H1 (cell line): ENCODE data around the gene C11orf98. TPM values are rescaled to one million over a fixed set of nuclear protein-coding genes. Genes with fewer than 3 reads are reported as not detected.

Source experiments
- CTCF ChIA-PET: fragments of 300-600 bp; sonication (Branson Sonifier 250); formaldehyde crosslinking; loops from one replicate; lab custom pipeline; 2021; ENCODE audit not compliant: partially characterized antibody; lab: Charles Lee
- POLR2A ChIA-PET: fragments of 300-600 bp; sonication (Branson Sonifier 250); formaldehyde crosslinking; loops from one replicate; lab custom pipeline; 2021; ENCODE audit warnings: inconsistent platforms; ENCODE audit not compliant: partially characterized antibody; lab: Charles Lee
- DNase-seq, 2 experiments: peaks; one replicate each; pipeline versions ENCODE4 v3.0.0 to v3.0.0-alpha.2; 2010 to 2022; ENCODE audit warnings: low spot score in 2 of 2, low read depth in 1 of 2, mixed read lengths in 1 of 2
- FAIRE-seq: peaks from 2 replicates; lab custom pipeline; 2011; peaks lifted over from hg19 to GRCh38; lab: Jason Lieb, UNC
- H2AFZ ChIP-seq: 2 replicates; pipeline ENCODE4 v1.8.1; 2012; ENCODE audit warnings: low read length, inconsistent platforms
- H2AK5ac ChIP-seq: 2 replicates; pipeline ENCODE4 v1.6.1; 2013; ENCODE audit warnings: low read depth, low read length
- H2BK120ac ChIP-seq: replicated peaks from 2 replicates; pipeline ENCODE3; 2013; ENCODE audit warnings: low read depth, low read length, inconsistent platforms
- H2BK12ac ChIP-seq: 2 replicates; pipeline ENCODE4 v1.6.1; 2013; ENCODE audit warnings: low read depth, low read length
- H2BK15ac ChIP-seq: 2 replicates; pipeline ENCODE4 v1.6.1; 2013; ENCODE audit warnings: low read length
- H2BK20ac ChIP-seq: 2 replicates; pipeline ENCODE4 v1.6.1; 2013; ENCODE audit warnings: low read length
- H2BK5ac ChIP-seq: 2 replicates; pipeline ENCODE4 v1.6.1; 2013; ENCODE audit warnings: low read depth, low read length
- H3K14ac ChIP-seq: 2 replicates; pipeline ENCODE4 v1.6.1; 2013; ENCODE audit warnings: inconsistent platforms; ENCODE audit not compliant: insufficient read length
- H3K18ac ChIP-seq: 2 replicates; pipeline ENCODE4 v1.6.1; 2013; ENCODE audit warnings: low read length; ENCODE audit errors: extremely low read depth
- H3K23ac ChIP-seq: 2 replicates; pipeline ENCODE4 v1.6.1; 2013; ENCODE audit warnings: inconsistent platforms; ENCODE audit not compliant: insufficient read length
- H3K23me2 ChIP-seq: 2 replicates; pipeline ENCODE4 v1.6.1; 2013; ENCODE audit warnings: low read depth, low read length
- H3K27ac ChIP-seq: 2 replicates; pipeline ENCODE4 v1.6.1; 2011; ENCODE audit warnings: low read depth, low read length, inconsistent platforms
- H3K27me3 ChIP-seq, 4 experiments: replicated peaks in 1 of 4; 1 replicate in 1 of 4; 2 replicates in 3 of 4; pipeline versions ENCODE4 v1.6.1 to v1.8.1; 2011 to 2013; ENCODE audit warnings: low read length in 3 of 4, mild to moderate bottlenecking in 3 of 4, inconsistent platforms in 2 of 4, mixed read lengths in 2 of 4, moderate library complexity in 1 of 4; ENCODE audit not compliant: control insufficient read depth in 3 of 4, insufficient read depth in 3 of 4; ENCODE audit errors: extremely low read depth in 1 of 4
- H3K36me3 ChIP-seq, 4 experiments: 2 replicates each; pipeline versions ENCODE4 v1.6.1 to v1.8.1; 2011 to 2013; ENCODE audit warnings: mild to moderate bottlenecking in 4 of 4, low read length in 3 of 4, moderate library complexity in 2 of 4, control low read depth in 1 of 4, inconsistent platforms in 1 of 4; ENCODE audit not compliant: insufficient read depth in 4 of 4, control insufficient read depth in 2 of 4
- H3K4ac ChIP-seq: replicated peaks from 2 replicates; pipeline ENCODE3; 2013; ENCODE audit warnings: low read length, low read depth, mixed read lengths, inconsistent platforms; ENCODE audit not compliant: insufficient read length
- H3K4me1 ChIP-seq, 4 experiments: replicated peaks in 1 of 4; 1 replicate in 1 of 4; 2 replicates in 3 of 4; pipeline versions ENCODE4 v1.6.1 to v1.8.1; 2011 to 2013; ENCODE audit warnings: low read length in 3 of 4, inconsistent platforms in 2 of 4, mixed read lengths in 1 of 4; ENCODE audit not compliant: insufficient read depth in 4 of 4, control insufficient read depth in 3 of 4
- H3K4me2 ChIP-seq, 2 experiments: 2 replicates each; pipeline versions ENCODE4 v1.6.1 to v1.8.1; 2011 to 2013; ENCODE audit warnings: low read depth in 2 of 2, low read length in 2 of 2, control low read depth in 1 of 2, inconsistent platforms in 1 of 2, mild to moderate bottlenecking in 1 of 2; ENCODE audit not compliant: insufficient read depth in 1 of 2
- H3K4me3 ChIP-seq, 4 experiments: fragments of 200-600, 300-600 bp in 1 of 4; sonication (generic), shearing (Covaris generic), sonication (Bioruptor Twin) in 1 of 4; 2 replicates each; pipeline versions ENCODE4 v1.5.1 to v1.8.1; 2011 to 2016; ENCODE audit warnings: low read length in 4 of 4, low read depth in 3 of 4, control low read depth in 2 of 4, inconsistent platforms in 2 of 4, mild to moderate bottlenecking in 2 of 4, mixed read lengths in 1 of 4, moderate library complexity in 1 of 4; ENCODE audit not compliant: insufficient read depth in 2 of 4; ENCODE audit errors: extremely low read depth in 1 of 4
- H3K56ac ChIP-seq: replicated peaks from 2 replicates; pipeline ENCODE3; 2013; ENCODE audit warnings: low read depth, mild to moderate bottlenecking, mixed read lengths, low read length, inconsistent platforms; ENCODE audit not compliant: insufficient read length
- H3K79me1 ChIP-seq: 2 replicates; pipeline ENCODE4 v1.6.1; 2013; ENCODE audit warnings: low read depth, low read length, control low read depth
- H3K79me2 ChIP-seq, 2 experiments: 2 replicates each; pipeline versions ENCODE4 v1.6.1 to v1.8.1; 2012 to 2013; ENCODE audit warnings: low read length in 2 of 2, mild to moderate bottlenecking in 2 of 2, inconsistent platforms in 1 of 2; ENCODE audit not compliant: insufficient read depth in 2 of 2, control insufficient read depth in 1 of 2
- H3K9ac ChIP-seq, 4 experiments: replicated peaks in 1 of 4; 1 replicate in 1 of 4; 2 replicates in 3 of 4; pipeline versions ENCODE4 v1.6.1 to v1.8.1; 2011 to 2013; ENCODE audit warnings: low read depth in 3 of 4, low read length in 3 of 4, control low read depth in 2 of 4, mild to moderate bottlenecking in 2 of 4, moderate library complexity in 2 of 4, inconsistent platforms in 1 of 4; ENCODE audit errors: extremely low read depth in 1 of 4
- H3K9me3 ChIP-seq, 2 experiments: 2 replicates each; pipeline versions ENCODE4 v1.6.1 to v1.8.1; 2012 to 2013; ENCODE audit warnings: mild to moderate bottlenecking in 2 of 2, moderate library complexity in 2 of 2, control low read depth in 1 of 2, inconsistent platforms in 1 of 2, low read depth in 1 of 2, low read length in 1 of 2, mixed read lengths in 1 of 2; ENCODE audit not compliant: insufficient read depth in 2 of 2
- H4K20me1 ChIP-seq, 2 experiments: replicated peaks in 1 of 2; 2 replicates each; pipeline versions ENCODE3 to v1.8.1; 2011 to 2013; ENCODE audit warnings: inconsistent platforms in 2 of 2, low read length in 2 of 2, mild to moderate bottlenecking in 1 of 2; ENCODE audit not compliant: insufficient read depth in 2 of 2, control insufficient read depth in 1 of 2
- H4K5ac ChIP-seq: 2 replicates; pipeline ENCODE4 v1.6.1; 2013; ENCODE audit warnings: low read length, low read depth, mixed read lengths, inconsistent platforms; ENCODE audit not compliant: insufficient read length
- H4K8ac ChIP-seq: 2 replicates; pipeline ENCODE4 v1.8.0; 2013; ENCODE audit warnings: mild to moderate bottlenecking, moderate library complexity, low read length, inconsistent platforms; ENCODE audit not compliant: insufficient read depth; ENCODE audit errors: extremely low read depth
- H4K91ac ChIP-seq: replicated peaks from 2 replicates; pipeline ENCODE3; 2013; ENCODE audit warnings: low read length, mixed read lengths, inconsistent platforms; ENCODE audit not compliant: insufficient read length
- BCL11A ChIP-seq, 2 experiments: IDR thresholded peaks; one replicate each; pipeline ENCODE4 v1.6.1; 2011; ENCODE audit warnings: low read depth in 2 of 2, low read length in 2 of 2, mild to moderate bottlenecking in 2 of 2
- CBX8 ChIP-seq: fragments of 300-800, 300-1000 bp; sonication (generic); IDR thresholded peaks from 2 replicates; pipeline ENCODE4 v1.7.1; 2016; ENCODE audit warnings: low read depth, low read length, borderline replicate concordance
- GABPA ChIP-seq: IDR thresholded peaks from 2 replicates; pipeline ENCODE4 v1.6.1; 2011; ENCODE audit warnings: mild to moderate bottlenecking, low read length, moderate library complexity, borderline replicate concordance; ENCODE audit not compliant: insufficient read depth
- GTF2F1 ChIP-seq: IDR thresholded peaks from 2 replicates; pipeline ENCODE4 v1.6.1; 2012; ENCODE audit warnings: low read depth, low read length, improper control_type of control experiment, borderline replicate concordance
- KDM1A ChIP-seq: fragments of 200-600, 300-600 bp; sonication (generic); IDR thresholded peaks from 2 replicates; pipeline ENCODE4 v1.7.1; 2016; ENCODE audit warnings: mild to moderate bottlenecking, low read length, borderline replicate concordance
- KDM5A ChIP-seq: fragments of 200-600 bp; IDR thresholded peaks from 2 replicates; pipeline ENCODE4 v1.7.1; 2012; ENCODE audit warnings: mild to moderate bottlenecking, low read length, inconsistent platforms, mixed read lengths
- PHF8 ChIP-seq: fragments of 200-600 bp; sonication (generic); conservative IDR thresholded peaks from 2 replicates; pipeline ENCODE4 v1.7.1; 2012; ENCODE audit warnings: low read depth, mild to moderate bottlenecking, inconsistent platforms, low read length, moderate library complexity
- POLR2A ChIP-seq, 2 experiments: IDR thresholded peaks; 1 replicate in 1 of 2; 2 replicates in 1 of 2; pipeline ENCODE4 v1.6.1; 2011; ENCODE audit warnings: low read depth in 2 of 2, low read length in 2 of 2, mild to moderate bottlenecking in 2 of 2; ENCODE audit errors: control extremely low read depth in 1 of 2
- RFX5 ChIP-seq: IDR thresholded peaks from 2 replicates; pipeline ENCODE4 v1.6.1; 2011; ENCODE audit warnings: low read depth, low read length, improper control_type of control experiment, borderline replicate concordance
- SP1 ChIP-seq: IDR thresholded peaks from 2 replicates; pipeline ENCODE4 v1.6.1; 2011; ENCODE audit warnings: low read depth, low read length
- SRF ChIP-seq: IDR thresholded peaks from 2 replicates; pipeline ENCODE4 v1.6.1; 2011; ENCODE audit warnings: mild to moderate bottlenecking, low read depth, low read length, moderate library complexity
- WGBS, 2 experiments: shearing (Covaris generic) in 1 of 2; methylation state at CpG; one replicate each; pipeline versions ENCODE4 v1.1.6 to v1.1.7; 2013 to 2015; ENCODE audit warnings: low lambda C conversion rate in 2 of 2, mixed read lengths in 2 of 2, inconsistent platforms in 1 of 2, low coverage in 1 of 2, missing lambda C conversion rate in 1 of 2; ENCODE audit not compliant: insufficient replicate concordance in 2 of 2, insufficient coverage in 1 of 2, insufficient read length in 1 of 2; ENCODE audit errors: extremely low coverage in 1 of 2, missing lambda C conversion rate in 1 of 2; 5-methylcytosine and 5-hydroxymethylcytosine counted together
- polyA plus RNA-seq, 7 experiments: library from polyadenylated mRNA; depleted of rRNA in 3 of 7; stranded (reverse) in 5 of 7; unstranded in 2 of 7; fragments of >200 nt in 5 of 7; fragments of 200-250 nt in 2 of 7; gene quantifications; 1 replicate in 5 of 7; 2 replicates in 1 of 7; 4 replicates in 1 of 7; pipeline versions ENCODE4 v1.2.1 to v1.2.3, GENCODE V29; 2011 to 2013; ENCODE audit warnings: missing spikeins in 2 of 7, mixed read lengths in 2 of 7
- total RNA-seq: library from RNA; stranded (reverse); fragmentation: NEBNext Ultra II Directional; extraction: Animal tissue kit (Norgen Biotek cat#: 25700); gene quantifications from 2 replicates; pipeline ENCODE4 v1.2.1, GENCODE V29; 2021
- TF ChIP-seq, protein P1 (sequence below): IDR thresholded peaks from 2 replicates; pipeline ENCODE4 v1.6.1; 2011; ENCODE audit warnings: low read length, improper control_type of control experiment

Gene C11orf98
- total and polyA plus RNA-seq, 2 of the 8 experiments (the other 6 are each of a cell fraction or from before 2014, with no cell fraction given): 68.0 to 171 TPM

DNA sequence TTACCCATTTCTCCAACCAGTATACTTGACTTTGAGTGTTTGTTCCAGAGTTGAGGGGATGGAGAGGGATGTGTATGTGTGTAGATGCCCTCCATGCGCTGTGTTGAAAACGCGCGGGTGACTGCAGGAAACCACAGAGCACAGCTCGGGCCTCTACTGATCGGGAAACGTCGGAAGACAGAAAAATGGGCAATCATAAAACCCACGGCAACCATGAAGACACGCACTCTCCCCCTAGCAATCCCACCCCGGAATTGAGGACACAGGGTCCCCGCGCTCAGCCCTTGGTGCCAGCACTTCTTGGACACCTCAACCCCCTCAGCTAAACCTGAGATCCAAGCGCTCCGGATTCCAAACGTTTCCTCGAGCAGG, 6.2 kb upstream of the C11orf98 start:
- H2AK5ac ChIP-seq: peak overlapping the region; percentile 93; the same call in 1 of the 2 replicates
- peak overlapping the region; percentile 93; the same call in 1 of the 2 replicates for H3K18ac ChIP-seq
- 2% methylated on average over 17 of the region's 17 CpGs; no CpG with 5 or more reads in 1 of the 2 experiments for WGBS, 2 experiments
- H3K27me3 ChIP-seq: no peaks in the 10 kb centered on the region
- ChIA-PET CTCF (interaction anchor here (0.6 to 3.1 kb wide), 9 partner anchors 9 to 327 kb away, joined by 3 to 10 read pairs (median 4); partner anchors contain the start of genes LRRN4CL and TMEM179B), POLR2A (interaction anchor here (0.6 to 61.4 kb wide), 35 partner anchors 11 to 277 kb away, joined by 3 to 2041 read pairs (median 5); partner anchors contain the start of genes B3GAT3, BSCL2, C11orf98 and CSKMT)
- peak overlapping the region; percentile 94 for H3K4ac ChIP-seq
- peak overlapping the region; percentile 83 for H3K56ac ChIP-seq
- DNase-seq (peak in 1 of 2 experiments; percentile 41), FAIRE-seq (no peak)
- H3K79me1 ChIP-seq: peaks cover 9% of the 10 kb centered on the region
- H2BK120ac ChIP-seq: no peak overlapping the region
- H2BK20ac ChIP-seq: no peak overlapping the region
- H3K9me3 ChIP-seq: no peaks in the 10 kb centered on the region
- H2AFZ ChIP-seq: no peak overlapping the region; the same call in 1 of the 2 replicates
- peak overlapping the region; percentile 88 to 97 (median 92) for H3K4me3 ChIP-seq
- peaks cover 4 to 13% (median 8%) of the 10 kb centered on the region in 4 experiments for H3K4me1 ChIP-seq
- peaks cover 3 to 30% (median 10%) of the 10 kb centered on the region in 4 experiments; a peak in 5 of 8 replicates for H3K36me3 ChIP-seq
- H3K4me2 ChIP-seq: peak overlapping the region; percentile 80 to 90
- H3K27ac ChIP-seq: peak overlapping the region; percentile 63
- H4K5ac ChIP-seq: peak overlapping the region; percentile 88
- H2BK12ac ChIP-seq: peak overlapping the region; percentile 53
- no peak overlapping the region for H3K14ac ChIP-seq
- peak overlapping the region; percentile 80 for H2BK5ac ChIP-seq
- H2BK15ac ChIP-seq: no peak overlapping the region
- H4K8ac ChIP-seq: peak overlapping the region; percentile 97
- peak overlapping the region; percentile 66 to 89 (median 78) for H3K9ac ChIP-seq
- peaks cover 17% of the 10 kb centered on the region for H3K23me2 ChIP-seq
- peak overlapping the region; percentile 95 for H4K91ac ChIP-seq
- H3K79me2 ChIP-seq: peaks cover 2 to 20% of the 10 kb centered on the region in 2 experiments; a peak in 3 of 4 replicates
- H3K23ac ChIP-seq: no peak overlapping the region
- peaks cover 2 to 5% of the 10 kb centered on the region in 2 experiments for H4K20me1 ChIP-seq
- TF ChIP-seq SRF (no peak), GABPA (no peak), SP1 (no peak), RFX5 (no peak), BCL11A (IDR thresholded peaks at IDR 0.05; ENCODE audit: low read depth in 2 of 2, low read length in 2 of 2) (no peak), KDM1A (no peak), GTF2F1 (peak; percentile 14; the same call in 1 of the 2 replicates), CBX8 (no peak), POLR2A (IDR thresholded peaks at IDR 0.05; ENCODE audit: control extremely low read depth in 1 of 2, low read depth in 2 of 2, low read length in 2 of 2) (peak in 1 of 2 experiments; percentile 74; a peak in 1 of 3 replicates), KDM5A (no peak), PHF8 (peak; percentile 16; the same call in 1 of the 2 replicates)
- TF ChIP-seq, protein P1, sequence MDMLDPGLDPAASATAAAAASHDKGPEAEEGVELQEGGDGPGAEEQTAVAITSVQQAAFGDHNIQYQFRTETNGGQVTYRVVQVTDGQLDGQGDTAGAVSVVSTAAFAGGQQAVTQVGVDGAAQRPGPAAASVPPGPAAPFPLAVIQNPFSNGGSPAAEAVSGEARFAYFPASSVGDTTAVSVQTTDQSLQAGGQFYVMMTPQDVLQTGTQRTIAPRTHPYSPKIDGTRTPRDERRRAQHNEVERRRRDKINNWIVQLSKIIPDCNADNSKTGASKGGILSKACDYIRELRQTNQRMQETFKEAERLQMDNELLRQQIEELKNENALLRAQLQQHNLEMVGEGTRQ: no peak
